Ishikawa (cell line): ENCODE measurements around the gene LRRC8D.

Source experiments
- CEBPB ChIP-seq: IDR thresholded peaks from 2 replicates; pipeline ENCODE4 v1.6.1; 2012
- RAD21 ChIP-seq: IDR thresholded peaks from 2 replicates; pipeline ENCODE4 v1.6.1; 2012; ENCODE audit warnings: low read depth

DNA sequence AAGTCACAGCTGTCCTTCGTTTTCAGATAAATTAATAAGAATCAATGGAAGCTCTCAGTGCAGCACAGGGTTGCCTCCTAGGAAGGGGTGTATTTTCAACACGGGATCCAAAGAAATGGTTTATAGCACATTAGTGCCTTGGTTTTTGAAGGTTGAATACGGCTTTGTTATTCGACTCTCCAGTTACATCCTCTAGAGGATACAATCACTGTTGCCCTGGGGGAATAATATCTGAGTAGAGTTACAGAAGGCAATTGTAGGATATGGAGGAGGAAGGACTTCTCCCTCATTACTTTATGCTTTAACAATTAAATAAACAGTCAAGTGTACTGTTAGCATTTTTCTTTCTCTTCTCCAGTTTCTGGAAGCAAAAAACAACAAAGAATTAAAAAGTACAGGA, 159.8 kb downstream of the LRRC8D start:
- TF ChIP-seq RAD21 (no peak), CEBPB (no peak)
